H1 (cell line): ENCODE results near the gene GRIFIN. TPM values are rescaled to one million over a fixed set of nuclear protein-coding genes. Genes with fewer than 3 reads are reported as not detected.
A peak's percentile ranks its signal among the peaks of the same experiment; 100 is the strongest.

Experiments used
- CTCF ChIA-PET: fragments of 300-600 bp; sonication (Branson Sonifier 250); formaldehyde crosslinking; loops from one replicate; lab custom pipeline; 2021; ENCODE audit not compliant: partially characterized antibody; lab: Charles Lee
- POLR2A ChIA-PET: fragments of 300-600 bp; sonication (Branson Sonifier 250); formaldehyde crosslinking; loops from one replicate; lab custom pipeline; 2021; ENCODE audit warnings: inconsistent platforms; ENCODE audit not compliant: partially characterized antibody; lab: Charles Lee
- DNase-seq, 2 experiments: peaks; one replicate each; pipeline versions ENCODE4 v3.0.0 to v3.0.0-alpha.2; 2010 to 2022; ENCODE audit warnings: low spot score in 2 of 2, low read depth in 1 of 2, mixed read lengths in 1 of 2
- FAIRE-seq: peaks from 2 replicates; lab custom pipeline; 2011; peaks lifted over from hg19 to GRCh38; lab: Jason Lieb, UNC
- H2AFZ ChIP-seq: 2 replicates; pipeline ENCODE4 v1.8.1; 2012; ENCODE audit warnings: low read length, inconsistent platforms
- H2AK5ac ChIP-seq: 2 replicates; pipeline ENCODE4 v1.6.1; 2013; ENCODE audit warnings: low read depth, low read length
- H2BK120ac ChIP-seq: replicated peaks from 2 replicates; pipeline ENCODE3; 2013; ENCODE audit warnings: low read depth, low read length, inconsistent platforms
- H2BK12ac ChIP-seq: 2 replicates; pipeline ENCODE4 v1.6.1; 2013; ENCODE audit warnings: low read depth, low read length
- H2BK15ac ChIP-seq: 2 replicates; pipeline ENCODE4 v1.6.1; 2013; ENCODE audit warnings: low read length
- H2BK20ac ChIP-seq: 2 replicates; pipeline ENCODE4 v1.6.1; 2013; ENCODE audit warnings: low read length
- H2BK5ac ChIP-seq: 2 replicates; pipeline ENCODE4 v1.6.1; 2013; ENCODE audit warnings: low read depth, low read length
- H3K14ac ChIP-seq: 2 replicates; pipeline ENCODE4 v1.6.1; 2013; ENCODE audit warnings: inconsistent platforms; ENCODE audit not compliant: insufficient read length
- H3K18ac ChIP-seq: 2 replicates; pipeline ENCODE4 v1.6.1; 2013; ENCODE audit warnings: low read length; ENCODE audit errors: extremely low read depth
- H3K23ac ChIP-seq: 2 replicates; pipeline ENCODE4 v1.6.1; 2013; ENCODE audit warnings: inconsistent platforms; ENCODE audit not compliant: insufficient read length
- H3K23me2 ChIP-seq: 2 replicates; pipeline ENCODE4 v1.6.1; 2013; ENCODE audit warnings: low read depth, low read length
- H3K27ac ChIP-seq: 2 replicates; pipeline ENCODE4 v1.6.1; 2011; ENCODE audit warnings: low read depth, low read length, inconsistent platforms
- H3K27me3 ChIP-seq, 4 experiments: replicated peaks in 1 of 4; 1 replicate in 1 of 4; 2 replicates in 3 of 4; pipeline versions ENCODE4 v1.6.1 to v1.8.1; 2011 to 2013; ENCODE audit warnings: low read length in 3 of 4, mild to moderate bottlenecking in 3 of 4, inconsistent platforms in 2 of 4, mixed read lengths in 2 of 4, moderate library complexity in 1 of 4; ENCODE audit not compliant: control insufficient read depth in 3 of 4, insufficient read depth in 3 of 4; ENCODE audit errors: extremely low read depth in 1 of 4
- H3K36me3 ChIP-seq, 4 experiments: 2 replicates each; pipeline versions ENCODE4 v1.6.1 to v1.8.1; 2011 to 2013; ENCODE audit warnings: mild to moderate bottlenecking in 4 of 4, low read length in 3 of 4, moderate library complexity in 2 of 4, control low read depth in 1 of 4, inconsistent platforms in 1 of 4; ENCODE audit not compliant: insufficient read depth in 4 of 4, control insufficient read depth in 2 of 4
- H3K4ac ChIP-seq: replicated peaks from 2 replicates; pipeline ENCODE3; 2013; ENCODE audit warnings: low read length, low read depth, mixed read lengths, inconsistent platforms; ENCODE audit not compliant: insufficient read length
- H3K4me1 ChIP-seq, 4 experiments: replicated peaks in 1 of 4; 1 replicate in 1 of 4; 2 replicates in 3 of 4; pipeline versions ENCODE4 v1.6.1 to v1.8.1; 2011 to 2013; ENCODE audit warnings: low read length in 3 of 4, inconsistent platforms in 2 of 4, mixed read lengths in 1 of 4; ENCODE audit not compliant: insufficient read depth in 4 of 4, control insufficient read depth in 3 of 4
- H3K4me2 ChIP-seq, 2 experiments: 2 replicates each; pipeline versions ENCODE4 v1.6.1 to v1.8.1; 2011 to 2013; ENCODE audit warnings: low read depth in 2 of 2, low read length in 2 of 2, control low read depth in 1 of 2, inconsistent platforms in 1 of 2, mild to moderate bottlenecking in 1 of 2; ENCODE audit not compliant: insufficient read depth in 1 of 2
- H3K4me3 ChIP-seq, 4 experiments: fragments of 200-600, 300-600 bp in 1 of 4; sonication (generic), shearing (Covaris generic), sonication (Bioruptor Twin) in 1 of 4; 2 replicates each; pipeline versions ENCODE4 v1.5.1 to v1.8.1; 2011 to 2016; ENCODE audit warnings: low read length in 4 of 4, low read depth in 3 of 4, control low read depth in 2 of 4, inconsistent platforms in 2 of 4, mild to moderate bottlenecking in 2 of 4, mixed read lengths in 1 of 4, moderate library complexity in 1 of 4; ENCODE audit not compliant: insufficient read depth in 2 of 4; ENCODE audit errors: extremely low read depth in 1 of 4
- H3K56ac ChIP-seq: replicated peaks from 2 replicates; pipeline ENCODE3; 2013; ENCODE audit warnings: low read depth, mild to moderate bottlenecking, mixed read lengths, low read length, inconsistent platforms; ENCODE audit not compliant: insufficient read length
- H3K79me1 ChIP-seq: 2 replicates; pipeline ENCODE4 v1.6.1; 2013; ENCODE audit warnings: low read depth, low read length, control low read depth
- H3K79me2 ChIP-seq, 2 experiments: 2 replicates each; pipeline versions ENCODE4 v1.6.1 to v1.8.1; 2012 to 2013; ENCODE audit warnings: low read length in 2 of 2, mild to moderate bottlenecking in 2 of 2, inconsistent platforms in 1 of 2; ENCODE audit not compliant: insufficient read depth in 2 of 2, control insufficient read depth in 1 of 2
- H3K9ac ChIP-seq, 4 experiments: replicated peaks in 1 of 4; 1 replicate in 1 of 4; 2 replicates in 3 of 4; pipeline versions ENCODE4 v1.6.1 to v1.8.1; 2011 to 2013; ENCODE audit warnings: low read depth in 3 of 4, low read length in 3 of 4, control low read depth in 2 of 4, mild to moderate bottlenecking in 2 of 4, moderate library complexity in 2 of 4, inconsistent platforms in 1 of 4; ENCODE audit errors: extremely low read depth in 1 of 4
- H3K9me3 ChIP-seq, 2 experiments: 2 replicates each; pipeline versions ENCODE4 v1.6.1 to v1.8.1; 2012 to 2013; ENCODE audit warnings: mild to moderate bottlenecking in 2 of 2, moderate library complexity in 2 of 2, control low read depth in 1 of 2, inconsistent platforms in 1 of 2, low read depth in 1 of 2, low read length in 1 of 2, mixed read lengths in 1 of 2; ENCODE audit not compliant: insufficient read depth in 2 of 2
- H4K20me1 ChIP-seq, 2 experiments: replicated peaks in 1 of 2; 2 replicates each; pipeline versions ENCODE3 to v1.8.1; 2011 to 2013; ENCODE audit warnings: inconsistent platforms in 2 of 2, low read length in 2 of 2, mild to moderate bottlenecking in 1 of 2; ENCODE audit not compliant: insufficient read depth in 2 of 2, control insufficient read depth in 1 of 2
- H4K5ac ChIP-seq: 2 replicates; pipeline ENCODE4 v1.6.1; 2013; ENCODE audit warnings: low read length, low read depth, mixed read lengths, inconsistent platforms; ENCODE audit not compliant: insufficient read length
- H4K8ac ChIP-seq: 2 replicates; pipeline ENCODE4 v1.8.0; 2013; ENCODE audit warnings: mild to moderate bottlenecking, moderate library complexity, low read length, inconsistent platforms; ENCODE audit not compliant: insufficient read depth; ENCODE audit errors: extremely low read depth
- H4K91ac ChIP-seq: replicated peaks from 2 replicates; pipeline ENCODE3; 2013; ENCODE audit warnings: low read length, mixed read lengths, inconsistent platforms; ENCODE audit not compliant: insufficient read length
- HDAC2 ChIP-seq, 2 experiments: fragments of 300-600 bp in 1 of 2; sonication (generic) in 1 of 2; IDR thresholded peaks; 2 replicates each; pipeline ENCODE4 v1.6.1; 2011 to 2012; ENCODE audit warnings: low read depth in 2 of 2, low read length in 2 of 2, mild to moderate bottlenecking in 2 of 2, moderate library complexity in 2 of 2, borderline replicate concordance in 1 of 2, inconsistent platforms in 1 of 2
- KDM1A ChIP-seq: fragments of 200-600, 300-600 bp; sonication (generic); IDR thresholded peaks from 2 replicates; pipeline ENCODE4 v1.7.1; 2016; ENCODE audit warnings: mild to moderate bottlenecking, low read length, borderline replicate concordance
- POLR2AphosphoS5 ChIP-seq: IDR thresholded peaks from 2 replicates; pipeline ENCODE4 v1.6.1; 2011; ENCODE audit warnings: low read depth, low read length
- RXRA ChIP-seq: IDR thresholded peaks from 2 replicates; pipeline ENCODE4 v1.6.1; 2011; ENCODE audit warnings: low read depth, mild to moderate bottlenecking, low read length, moderate library complexity; ENCODE audit not compliant: insufficient read depth
- SP2 ChIP-seq: IDR thresholded peaks from 2 replicates; pipeline ENCODE4 v1.6.1; 2012; ENCODE audit warnings: mild to moderate bottlenecking, low read length, inconsistent platforms
- TAF7 ChIP-seq: optimal IDR thresholded peaks from 2 replicates; pipeline ENCODE3; 2011; ENCODE audit warnings: low read depth, mild to moderate bottlenecking, inconsistent platforms, low read length, moderate library complexity, borderline replicate concordance
- WGBS, 2 experiments: shearing (Covaris generic) in 1 of 2; methylation state at CpG; one replicate each; pipeline versions ENCODE4 v1.1.6 to v1.1.7; 2013 to 2015; ENCODE audit warnings: low lambda C conversion rate in 2 of 2, mixed read lengths in 2 of 2, inconsistent platforms in 1 of 2, low coverage in 1 of 2, missing lambda C conversion rate in 1 of 2; ENCODE audit not compliant: insufficient replicate concordance in 2 of 2, insufficient coverage in 1 of 2, insufficient read length in 1 of 2; ENCODE audit errors: extremely low coverage in 1 of 2, missing lambda C conversion rate in 1 of 2; 5-methylcytosine and 5-hydroxymethylcytosine counted together
- polyA plus RNA-seq, 7 experiments: library from polyadenylated mRNA; depleted of rRNA in 3 of 7; stranded (reverse) in 5 of 7; unstranded in 2 of 7; fragments of >200 nt in 5 of 7; fragments of 200-250 nt in 2 of 7; gene quantifications; 1 replicate in 5 of 7; 2 replicates in 1 of 7; 4 replicates in 1 of 7; pipeline versions ENCODE4 v1.2.1 to v1.2.3, GENCODE V29; 2011 to 2013; ENCODE audit warnings: missing spikeins in 2 of 7, mixed read lengths in 2 of 7
- total RNA-seq: library from RNA; stranded (reverse); fragmentation: NEBNext Ultra II Directional; extraction: Animal tissue kit (Norgen Biotek cat#: 25700); gene quantifications from 2 replicates; pipeline ENCODE4 v1.2.1, GENCODE V29; 2021
- TF ChIP-seq, protein P1 (sequence below): IDR thresholded peaks from 2 replicates; pipeline ENCODE4 v1.6.1; 2012; ENCODE audit warnings: inconsistent platforms

The GRIFIN gene
- total and polyA plus RNA-seq, 2 of the 8 experiments (the other 6 are each of a cell fraction or from before 2014, with no cell fraction given): not detected

DNA sequence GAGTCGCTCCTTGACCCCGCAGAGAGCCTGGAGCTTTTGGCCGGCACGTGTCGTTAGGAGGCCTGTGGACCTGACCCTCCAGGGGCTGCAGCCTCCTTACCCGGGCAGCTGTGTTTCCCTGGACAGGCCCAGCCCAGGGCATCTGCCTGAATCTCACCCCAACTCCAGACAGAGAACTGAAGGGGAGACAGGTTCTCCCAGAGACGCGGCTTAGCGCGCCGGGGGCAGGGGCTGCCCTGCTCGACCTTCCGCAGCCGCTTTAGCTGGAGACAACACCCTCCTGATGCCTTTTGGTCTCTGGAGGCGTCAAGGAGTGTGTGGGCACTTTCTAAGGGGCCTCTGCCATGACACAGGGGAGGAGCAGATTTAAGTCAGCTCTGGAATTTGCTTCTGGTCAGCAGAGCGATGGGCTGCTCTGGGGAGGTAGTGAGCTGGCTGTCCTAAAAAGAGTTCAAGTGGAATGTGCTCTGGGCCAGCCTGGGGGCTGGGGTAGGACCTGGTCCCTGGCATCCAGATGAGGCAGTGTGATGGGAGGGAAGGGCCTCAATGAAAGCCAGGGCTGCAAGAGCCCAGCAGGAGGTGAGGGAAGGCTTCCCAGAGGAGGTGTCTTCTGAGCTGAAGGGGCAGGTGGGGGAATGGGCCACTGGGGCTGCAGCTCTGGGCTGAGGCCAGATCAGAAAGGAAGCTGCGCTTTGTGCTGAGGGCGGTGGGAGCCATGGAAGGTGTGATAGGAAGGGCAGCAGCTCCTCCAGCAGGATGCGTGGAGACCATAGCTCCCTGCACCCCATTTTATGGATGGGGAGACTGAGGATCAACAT is 5.8 kb downstream of the GRIFIN start:
- H3K9me3 ChIP-seq: no peaks in the 10 kb centered on the region
- H2BK5ac ChIP-seq: peak overlapping the region; percentile 96; the same call in 1 of the 2 replicates
- no peaks in the 10 kb centered on the region for H3K79me1 ChIP-seq
- TF ChIP-seq HDAC2 (IDR thresholded peaks at IDR 0.05; ENCODE audit: borderline replicate concordance in 1 of 2, low read depth in 2 of 2, low read length in 2 of 2): peak in 1 of 2 experiments; percentile 82; a peak in 2 of 4 replicates
- TF ChIP-seq RXRA: no peak
- no peak for TF ChIP-seq POLR2AphosphoS5
- no peak for TF ChIP-seq TAF7
- no peak for TF ChIP-seq SP2
- peak; percentile 97 for TF ChIP-seq KDM1A
- TF ChIP-seq, protein P1, sequence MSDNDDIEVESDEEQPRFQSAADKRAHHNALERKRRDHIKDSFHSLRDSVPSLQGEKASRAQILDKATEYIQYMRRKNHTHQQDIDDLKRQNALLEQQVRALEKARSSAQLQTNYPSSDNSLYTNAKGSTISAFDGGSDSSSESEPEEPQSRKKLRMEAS: no peak
- TF ChIP-seq, all 59 proteins: peak for 2
- no peaks in the 10 kb centered on the region for H3K79me2 ChIP-seq
- H3K9ac ChIP-seq: no peak overlapping the region
- H3K27me3 ChIP-seq: no peaks in the 10 kb centered on the region; a peak in 2 of 7 replicates
- H3K4me1 ChIP-seq: peaks cover 5 to 25% (median 18%) of the 10 kb centered on the region in 4 experiments
- no peaks in the 10 kb centered on the region for H4K20me1 ChIP-seq
- no peak overlapping the region for H3K23ac ChIP-seq
- FAIRE-seq: no peak
- H4K8ac ChIP-seq: no peak overlapping the region; the same call in 1 of the 2 replicates
- no peak for DNase-seq
- POLR2A ChIA-PET: interaction anchor here (0.6 to 1.6 kb wide), 9 partner anchors 10 to 173 kb away, joined by 3 to 7 read pairs (median 3); partner anchors contain the start of gene BRAT1
- no peak overlapping the region for H4K5ac ChIP-seq
- H3K18ac ChIP-seq: peak overlapping the region; percentile 71
- H2AFZ ChIP-seq: no peak overlapping the region
- peak overlapping the region; percentile 46; the same call in 1 of the 2 replicates for H2BK15ac ChIP-seq
- no peaks in the 10 kb centered on the region for H3K36me3 ChIP-seq
- peak overlapping the region; percentile 95; the same call in 1 of the 2 replicates for H2BK12ac ChIP-seq
- peak overlapping the region; percentile 75 for H2BK120ac ChIP-seq
- H2AK5ac ChIP-seq: peak overlapping the region; percentile 24; the same call in 1 of the 2 replicates
- no peak overlapping the region for H3K4me2 ChIP-seq
- 91% methylated on average over 19 of the region's 19 CpGs; no CpG with 5 or more reads in 1 of the 2 experiments for WGBS, 2 experiments
- H3K14ac ChIP-seq: no peak overlapping the region
- peak overlapping the region; percentile 35 for H4K91ac ChIP-seq
- peak overlapping the region; percentile 97 for H3K4ac ChIP-seq
- no peak overlapping the region for H3K4me3 ChIP-seq
- H3K23me2 ChIP-seq: no peaks in the 10 kb centered on the region; the same call in 1 of the 2 replicates
- H2BK20ac ChIP-seq: peak overlapping the region; percentile 90
- CTCF ChIA-PET: interaction anchor here (0.6 to 15.9 kb wide), 27 partner anchors 9 to 211 kb away, joined by 3 to 266 read pairs (median 7); no protein-coding TSS in a partner anchor
- H3K27ac ChIP-seq: no peak overlapping the region
- no peak overlapping the region for H3K56ac ChIP-seq
